ENCODE measurements around the gene PCDHGC3. TPM values are rescaled to one million over a fixed set of nuclear protein-coding genes. Genes with fewer than 3 reads are reported as not detected.
A peak's percentile ranks its signal among the peaks of the same experiment; 100 is the strongest.

PCDHGC3 gene
- total and polyA plus RNA-seq, 9 of the 15 experiments (the other 6 are each of a cell fraction or from before 2014, with no cell fraction given) = 0.07 TPM; not detected in 8

DNA sequence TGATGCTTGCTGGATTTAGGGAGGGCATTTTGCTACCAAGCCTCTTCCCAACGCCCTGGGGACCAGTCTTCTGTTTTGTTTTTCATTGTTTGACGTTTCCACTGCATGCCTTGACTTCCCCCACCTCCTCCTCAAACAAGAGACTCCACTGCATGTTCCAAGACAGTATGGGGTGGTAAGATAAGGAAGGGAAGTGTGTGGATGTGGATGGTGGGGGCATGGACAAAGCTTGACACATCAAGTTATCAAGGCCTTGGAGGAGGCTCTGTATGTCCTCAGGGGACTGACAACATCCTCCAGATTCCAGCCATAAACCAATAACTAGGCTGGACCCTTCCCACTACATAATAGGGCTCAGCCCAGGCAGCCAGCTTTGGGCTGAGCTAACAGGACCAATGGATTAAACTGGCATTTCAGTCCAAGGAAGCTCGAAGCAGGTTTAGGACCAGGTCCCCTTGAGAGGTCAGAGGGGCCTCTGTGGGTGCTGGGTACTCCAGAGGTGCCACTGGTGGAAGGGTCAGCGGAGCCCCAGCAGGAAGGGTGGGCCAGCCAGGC, 36.1 kb downstream of the PCDHGC3 start (continued):
- TF ChIP-seq, protein P1, sequence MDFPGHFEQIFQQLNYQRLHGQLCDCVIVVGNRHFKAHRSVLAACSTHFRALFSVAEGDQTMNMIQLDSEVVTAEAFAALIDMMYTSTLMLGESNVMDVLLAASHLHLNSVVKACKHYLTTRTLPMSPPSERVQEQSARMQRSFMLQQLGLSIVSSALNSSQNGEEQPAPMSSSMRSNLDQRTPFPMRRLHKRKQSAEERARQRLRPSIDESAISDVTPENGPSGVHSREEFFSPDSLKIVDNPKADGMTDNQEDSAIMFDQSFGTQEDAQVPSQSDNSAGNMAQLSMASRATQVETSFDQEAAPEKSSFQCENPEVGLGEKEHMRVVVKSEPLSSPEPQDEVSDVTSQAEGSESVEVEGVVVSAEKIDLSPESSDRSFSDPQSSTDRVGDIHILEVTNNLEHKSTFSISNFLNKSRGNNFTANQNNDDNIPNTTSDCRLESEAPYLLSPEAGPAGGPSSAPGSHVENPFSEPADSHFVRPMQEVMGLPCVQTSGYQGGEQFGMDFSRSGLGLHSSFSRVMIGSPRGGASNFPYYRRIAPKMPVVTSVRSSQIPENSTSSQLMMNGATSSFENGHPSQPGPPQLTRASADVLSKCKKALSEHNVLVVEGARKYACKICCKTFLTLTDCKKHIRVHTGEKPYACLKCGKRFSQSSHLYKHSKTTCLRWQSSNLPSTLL (IDR thresholded peaks at IDR 0.05) = no peak
- TF ChIP-seq, protein P2, sequence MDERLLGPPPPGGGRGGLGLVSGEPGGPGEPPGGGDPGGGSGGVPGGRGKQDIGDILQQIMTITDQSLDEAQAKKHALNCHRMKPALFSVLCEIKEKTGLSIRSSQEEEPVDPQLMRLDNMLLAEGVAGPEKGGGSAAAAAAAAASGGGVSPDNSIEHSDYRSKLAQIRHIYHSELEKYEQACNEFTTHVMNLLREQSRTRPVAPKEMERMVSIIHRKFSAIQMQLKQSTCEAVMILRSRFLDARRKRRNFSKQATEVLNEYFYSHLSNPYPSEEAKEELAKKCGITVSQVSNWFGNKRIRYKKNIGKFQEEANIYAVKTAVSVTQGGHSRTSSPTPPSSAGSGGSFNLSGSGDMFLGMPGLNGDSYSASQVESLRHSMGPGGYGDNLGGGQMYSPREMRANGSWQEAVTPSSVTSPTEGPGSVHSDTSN (CRISPR knock-in tag; IDR thresholded peaks at IDR 0.05; ENCODE audit: low read depth) = no peak
- TF ChIP-seq, protein P2 (tag; conservative IDR thresholded peaks at IDR 0.05; ENCODE audit: low read depth) = no peak
- TF ChIP-seq PPARD (CRISPR knock-in tag; IDR thresholded peaks at IDR 0.05) (no peak), TCF3 (CRISPR knock-in tag; IDR thresholded peaks at IDR 0.05) (peak; percentile 48; the same call in 1 of the 2 replicates), SMARCC2 (IDR thresholded peaks at IDR 0.05; ENCODE audit: low read depth) (no peak), MTA3 (IDR thresholded peaks at IDR 0.05; ENCODE audit: borderline replicate concordance) (no peak), CBFA2T2 (conservative IDR thresholded peaks at IDR 0.05) (0 out of 2 replicates have a peak, but pooled peaks have one; percentile 39), HMG20B (CRISPR knock-in tag; IDR thresholded peaks at IDR 0.05) (no peak)
- TF ChIP-seq, protein P3, sequence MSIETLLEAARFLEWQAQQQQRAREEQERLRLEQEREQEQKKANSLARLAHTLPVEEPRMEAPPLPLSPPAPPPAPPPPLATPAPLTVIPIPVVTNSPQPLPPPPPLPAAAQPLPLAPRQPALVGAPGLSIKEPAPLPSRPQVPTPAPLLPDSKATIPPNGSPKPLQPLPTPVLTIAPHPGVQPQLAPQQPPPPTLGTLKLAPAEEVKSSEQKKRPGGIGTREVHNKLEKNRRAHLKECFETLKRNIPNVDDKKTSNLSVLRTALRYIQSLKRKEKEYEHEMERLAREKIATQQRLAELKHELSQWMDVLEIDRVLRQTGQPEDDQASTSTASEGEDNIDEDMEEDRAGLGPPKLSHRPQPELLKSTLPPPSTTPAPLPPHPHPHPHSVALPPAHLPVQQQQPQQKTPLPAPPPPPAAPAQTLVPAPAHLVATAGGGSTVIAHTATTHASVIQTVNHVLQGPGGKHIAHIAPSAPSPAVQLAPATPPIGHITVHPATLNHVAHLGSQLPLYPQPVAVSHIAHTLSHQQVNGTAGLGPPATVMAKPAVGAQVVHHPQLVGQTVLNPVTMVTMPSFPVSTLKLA (conservative IDR thresholded peaks at IDR 0.05) = no peak
- TF ChIP-seq, protein P4, sequence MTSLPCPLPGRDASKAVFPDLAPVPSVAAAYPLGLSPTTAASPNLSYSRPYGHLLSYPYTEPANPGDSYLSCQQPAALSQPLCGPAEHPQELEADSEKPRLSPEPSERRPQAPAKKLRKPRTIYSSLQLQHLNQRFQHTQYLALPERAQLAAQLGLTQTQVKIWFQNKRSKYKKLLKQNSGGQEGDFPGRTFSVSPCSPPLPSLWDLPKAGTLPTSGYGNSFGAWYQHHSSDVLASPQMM (CRISPR knock-in tag; IDR thresholded peaks at IDR 0.05) = no peak
- TF ChIP-seq, protein P5, sequence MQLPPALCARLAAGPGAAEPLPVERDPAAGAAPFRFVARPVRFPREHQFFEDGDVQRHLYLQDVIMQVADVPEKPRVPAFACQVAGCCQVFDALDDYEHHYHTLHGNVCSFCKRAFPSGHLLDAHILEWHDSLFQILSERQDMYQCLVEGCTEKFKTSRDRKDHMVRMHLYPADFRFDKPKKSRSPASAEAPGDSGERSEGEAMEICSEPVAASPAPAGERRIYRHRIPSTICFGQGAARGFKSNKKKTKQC (CRISPR knock-in tag; IDR thresholded peaks at IDR 0.05) = no peak
- TF ChIP-seq, protein P6, sequence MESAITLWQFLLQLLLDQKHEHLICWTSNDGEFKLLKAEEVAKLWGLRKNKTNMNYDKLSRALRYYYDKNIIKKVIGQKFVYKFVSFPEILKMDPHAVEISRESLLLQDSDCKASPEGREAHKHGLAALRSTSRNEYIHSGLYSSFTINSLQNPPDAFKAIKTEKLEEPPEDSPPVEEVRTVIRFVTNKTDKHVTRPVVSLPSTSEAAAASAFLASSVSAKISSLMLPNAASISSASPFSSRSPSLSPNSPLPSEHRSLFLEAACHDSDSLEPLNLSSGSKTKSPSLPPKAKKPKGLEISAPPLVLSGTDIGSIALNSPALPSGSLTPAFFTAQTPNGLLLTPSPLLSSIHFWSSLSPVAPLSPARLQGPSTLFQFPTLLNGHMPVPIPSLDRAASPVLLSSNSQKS (CRISPR knock-in tag; IDR thresholded peaks at IDR 0.05) = no peak
- TF ChIP-seq, protein P7, sequence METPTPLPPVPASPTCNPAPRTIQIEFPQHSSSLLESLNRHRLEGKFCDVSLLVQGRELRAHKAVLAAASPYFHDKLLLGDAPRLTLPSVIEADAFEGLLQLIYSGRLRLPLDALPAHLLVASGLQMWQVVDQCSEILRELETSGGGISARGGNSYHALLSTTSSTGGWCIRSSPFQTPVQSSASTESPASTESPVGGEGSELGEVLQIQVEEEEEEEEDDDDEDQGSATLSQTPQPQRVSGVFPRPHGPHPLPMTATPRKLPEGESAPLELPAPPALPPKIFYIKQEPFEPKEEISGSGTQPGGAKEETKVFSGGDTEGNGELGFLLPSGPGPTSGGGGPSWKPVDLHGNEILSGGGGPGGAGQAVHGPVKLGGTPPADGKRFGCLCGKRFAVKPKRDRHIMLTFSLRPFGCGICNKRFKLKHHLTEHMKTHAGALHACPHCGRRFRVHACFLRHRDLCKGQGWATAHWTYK (CRISPR knock-in tag; IDR thresholded peaks at IDR 0.05) = no peak
- TF ChIP-seq, protein P8, sequence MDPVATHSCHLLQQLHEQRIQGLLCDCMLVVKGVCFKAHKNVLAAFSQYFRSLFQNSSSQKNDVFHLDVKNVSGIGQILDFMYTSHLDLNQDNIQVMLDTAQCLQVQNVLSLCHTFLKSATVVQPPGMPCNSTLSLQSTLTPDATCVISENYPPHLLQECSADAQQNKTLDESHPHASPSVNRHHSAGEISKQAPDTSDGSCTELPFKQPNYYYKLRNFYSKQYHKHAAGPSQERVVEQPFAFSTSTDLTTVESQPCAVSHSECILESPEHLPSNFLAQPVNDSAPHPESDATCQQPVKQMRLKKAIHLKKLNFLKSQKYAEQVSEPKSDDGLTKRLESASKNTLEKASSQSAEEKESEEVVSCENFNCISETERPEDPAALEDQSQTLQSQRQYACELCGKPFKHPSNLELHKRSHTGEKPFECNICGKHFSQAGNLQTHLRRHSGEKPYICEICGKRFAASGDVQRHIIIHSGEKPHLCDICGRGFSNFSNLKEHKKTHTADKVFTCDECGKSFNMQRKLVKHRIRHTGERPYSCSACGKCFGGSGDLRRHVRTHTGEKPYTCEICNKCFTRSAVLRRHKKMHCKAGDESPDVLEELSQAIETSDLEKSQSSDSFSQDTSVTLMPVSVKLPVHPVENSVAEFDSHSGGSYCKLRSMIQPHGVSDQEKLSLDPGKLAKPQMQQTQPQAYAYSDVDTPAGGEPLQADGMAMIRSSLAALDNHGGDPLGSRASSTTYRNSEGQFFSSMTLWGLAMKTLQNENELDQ (CRISPR knock-in tag; IDR thresholded peaks at IDR 0.05; ENCODE audit: borderline replicate concordance) = no peak
